Endothelial cell of umbilical vein (primary cell): ENCODE measurements around the gene PCDH18.

Source experiments
- CTCF ChIP-seq, 2 donors: IDR thresholded peaks; 1 replicate in 1 of 2; 2 replicates in 1 of 2; pipeline ENCODE4 v1.5.1; 2011; ENCODE audit warnings: low read length in 2 of 2, mild to moderate bottlenecking in 2 of 2, moderate library complexity in 2 of 2, control low read depth in 1 of 2, inconsistent platforms in 1 of 2, low read depth in 1 of 2; ENCODE audit not compliant: insufficient read depth in 1 of 2; ENCODE audit errors: extremely low read depth in 1 of 2
- EZH2 ChIP-seq: IDR thresholded peaks from 2 replicates; pipeline ENCODE4 v1.6.1; 2012; ENCODE audit warnings: borderline replicate concordance, low read depth, mild to moderate bottlenecking, moderate library complexity, low read length, inconsistent platforms; ENCODE audit not compliant: severe bottlenecking
- FOS ChIP-seq: IDR thresholded peaks from 2 replicates; pipeline ENCODE4 v1.6.1; 2011; ENCODE audit warnings: mild to moderate bottlenecking, low read length, moderate library complexity, borderline replicate concordance; ENCODE audit not compliant: insufficient read depth

- TF ChIP-seq CTCF (IDR thresholded peaks at IDR 0.05; ENCODE audit: extremely low read depth in 1 of 2, insufficient read depth in 1 of 2, low read depth in 1 of 2, low read length in 2 of 2), result no peak
- no peak for TF ChIP-seq FOS
- TF ChIP-seq EZH2, result no peak
Observed at GRCh38 chr4:137538526-137538925, 6.2 kb upstream of the PCDH18 start.
